ACC112 (cell line): ENCODE data around the gene CD160.

Experiments used
- H2AFZ ChIP-seq: fragments of 200-600 bp; sonication (generic); one replicate; pipeline ENCODE4 v1.6.0; 2017; ENCODE audit warnings: antibody characterized with exemption, low read length; ENCODE audit not compliant: unreplicated experiment
- H3K27ac ChIP-seq: fragments of 200-600 bp; sonication (generic); 2 replicates; pipeline ENCODE4 v1.5.1; 2014; ENCODE audit warnings: low read depth, mild to moderate bottlenecking, antibody characterized with exemption, low read length, moderate library complexity
- H3K27me3 ChIP-seq: fragments of 200-600 bp; sonication (generic); 2 replicates; pipeline ENCODE4 v1.6.1; 2014; ENCODE audit warnings: mild to moderate bottlenecking, antibody characterized with exemption, low read length, moderate library complexity, mixed read lengths; ENCODE audit not compliant: insufficient read depth
- H3K36me3 ChIP-seq: fragments of 200-600 bp; sonication (generic); 2 replicates; pipeline ENCODE4 v1.6.1; 2016; ENCODE audit warnings: mild to moderate bottlenecking, antibody characterized with exemption, low read length, moderate library complexity, mixed read lengths; ENCODE audit not compliant: insufficient read depth
- H3K4me1 ChIP-seq: fragments of 200-600 bp; sonication (generic); one replicate; pipeline ENCODE4 v1.6.1; 2016; ENCODE audit warnings: low read length, mixed read lengths; ENCODE audit not compliant: insufficient read depth, unreplicated experiment, control insufficient read depth
- H3K4me3 ChIP-seq: fragments of 200-600 bp; sonication (generic); 2 replicates; pipeline ENCODE4 v1.5.1; 2014; ENCODE audit warnings: mild to moderate bottlenecking, low read depth, low read length
- H3K79me2 ChIP-seq: fragments of 200-600 bp; sonication (generic); one replicate; pipeline ENCODE4 v1.6.0; 2016; ENCODE audit warnings: low read length; ENCODE audit not compliant: control insufficient read depth, unreplicated experiment, insufficient read depth

The CD160 gene

DNA sequence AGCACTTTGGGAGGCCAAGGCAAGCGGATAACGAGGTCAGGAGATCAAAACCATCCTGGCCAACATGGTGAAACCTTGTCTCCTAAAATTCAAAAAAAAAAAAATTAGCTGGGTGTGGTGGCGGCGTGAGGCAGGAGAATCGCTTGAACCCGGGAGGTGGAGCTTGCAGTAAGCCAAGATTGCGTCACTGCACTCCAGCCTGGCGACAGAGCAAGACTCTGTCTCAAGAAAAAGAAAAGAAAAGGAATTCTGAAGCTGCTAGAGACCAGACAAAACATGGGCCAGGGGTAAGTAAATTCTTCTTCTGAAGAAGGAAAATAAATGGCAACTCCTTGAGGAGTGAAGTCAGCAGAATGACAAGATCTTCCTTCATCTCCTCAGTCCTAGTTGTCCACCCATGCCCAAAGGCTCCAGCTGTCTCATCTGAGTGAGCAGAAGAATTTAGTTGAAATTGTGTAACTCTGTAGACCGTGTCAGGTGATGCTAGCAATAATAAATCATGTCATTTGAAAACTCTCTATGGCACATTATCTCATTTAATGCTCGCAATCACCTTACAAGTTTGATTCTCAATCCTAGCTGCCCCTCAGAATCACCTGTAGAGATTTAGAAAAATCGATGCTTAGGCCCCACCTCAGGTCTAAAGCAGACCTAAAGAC, 26.4 kb upstream of the CD160 start:
- H3K36me3 ChIP-seq = 0 out of 2 replicates have a peak, but pooled peaks cover 2% of the 10 kb centered on the region
- H3K27me3 ChIP-seq = no peaks in the 10 kb centered on the region
- no peak overlapping the region for H3K27ac ChIP-seq
- H3K4me3 ChIP-seq = no peak overlapping the region
- H3K79me2 ChIP-seq = no peaks in the 10 kb centered on the region
- H2AFZ ChIP-seq = no peak overlapping the region
- peaks cover 19% of the 10 kb centered on the region for H3K4me1 ChIP-seq

DNA sequence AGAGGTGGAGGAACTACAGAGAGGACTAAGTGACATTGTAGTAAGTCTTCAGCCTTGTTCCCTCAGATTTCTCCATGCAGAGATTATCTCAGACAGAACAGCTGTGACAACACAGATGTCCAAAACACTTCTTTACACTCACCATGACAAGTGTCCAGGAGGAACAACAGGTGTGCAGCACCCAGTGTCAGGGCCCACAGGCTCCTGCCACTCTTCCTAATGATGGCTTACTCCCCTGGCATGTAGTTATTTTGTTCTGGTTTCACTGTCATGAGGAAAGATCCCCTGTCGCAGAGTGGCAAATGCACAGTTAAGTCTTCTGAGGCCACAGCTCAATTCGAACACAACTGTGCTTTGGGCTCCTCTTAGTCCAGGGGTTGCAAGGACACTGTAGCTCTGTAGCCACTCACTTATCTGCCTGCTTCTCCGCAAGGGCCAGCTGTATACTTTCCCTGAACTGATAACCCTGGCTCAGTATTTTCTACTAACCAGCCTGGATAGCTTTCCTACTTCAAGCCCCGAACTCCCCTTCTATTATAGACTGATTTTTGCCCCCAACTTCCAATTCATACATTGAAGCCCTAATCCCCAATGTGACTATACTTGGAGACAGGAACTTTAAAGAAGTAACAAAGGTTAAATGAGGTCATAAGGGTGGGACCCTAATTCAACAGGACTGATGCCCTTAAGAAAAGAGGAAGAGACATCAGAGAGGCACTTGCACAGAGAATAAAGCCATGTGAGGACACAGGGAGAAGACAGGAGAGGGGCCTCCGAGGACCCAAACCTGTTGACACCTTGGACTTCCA, 23.3 kb upstream of the CD160 start:
- no peak overlapping the region for H2AFZ ChIP-seq
- H3K4me1 ChIP-seq = peaks cover 5% of the 10 kb centered on the region
- H3K79me2 ChIP-seq = no peaks in the 10 kb centered on the region
- no peak overlapping the region for H3K27ac ChIP-seq
- no peaks in the 10 kb centered on the region for H3K36me3 ChIP-seq
- H3K4me3 ChIP-seq = no peak overlapping the region
- no peaks in the 10 kb centered on the region; the same call in 1 of the 2 replicates for H3K27me3 ChIP-seq

DNA sequence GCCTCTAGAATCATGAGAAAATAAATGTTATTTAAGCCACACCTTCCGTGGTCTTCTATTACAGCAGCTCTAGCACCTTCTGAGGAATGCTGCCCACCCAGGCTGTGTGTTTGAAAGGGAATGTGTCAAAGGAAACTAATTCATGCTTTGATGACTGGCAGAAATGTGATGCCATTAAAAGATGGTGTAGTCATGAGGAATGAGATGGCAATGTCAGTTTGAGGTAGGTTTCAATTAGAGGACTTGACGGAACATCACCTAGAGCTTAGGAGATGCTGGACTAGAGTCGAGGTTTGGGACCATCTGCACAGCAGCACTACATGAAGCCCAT, 22.7 kb upstream of the CD160 start:
- H3K27ac ChIP-seq = no peak overlapping the region
- no peaks in the 10 kb centered on the region for H3K36me3 ChIP-seq
- H3K4me1 ChIP-seq = no peaks in the 10 kb centered on the region
- no peaks in the 10 kb centered on the region; the same call in 1 of the 2 replicates for H3K27me3 ChIP-seq
- no peak overlapping the region for H2AFZ ChIP-seq
- H3K79me2 ChIP-seq = no peaks in the 10 kb centered on the region
- no peak overlapping the region for H3K4me3 ChIP-seq

DNA sequence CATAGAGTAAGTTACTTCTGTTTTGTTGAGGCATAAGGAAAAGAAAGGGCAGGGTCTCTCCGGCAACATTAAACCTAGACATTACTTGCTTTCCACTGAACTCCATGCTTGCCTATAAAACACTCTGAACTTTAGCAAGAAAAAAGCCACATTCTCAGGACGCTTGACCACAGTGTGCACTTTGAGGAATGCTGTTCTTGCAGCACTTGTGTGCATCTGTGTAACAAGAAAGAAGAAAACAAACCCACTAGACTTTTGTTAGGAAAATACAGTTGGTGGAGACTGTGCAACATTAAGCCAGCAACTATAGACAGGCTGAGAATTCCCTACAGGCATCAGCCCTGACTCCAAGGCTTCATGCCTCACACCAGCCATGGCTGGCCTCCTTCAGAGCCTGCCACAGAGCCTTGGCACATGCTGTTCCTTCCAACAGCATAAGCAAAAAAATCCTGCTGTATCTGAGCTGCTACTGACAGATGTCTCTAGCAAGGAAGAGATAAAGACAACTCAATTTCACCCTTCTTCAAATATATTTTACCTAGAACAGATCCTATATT, 17.9 kb upstream of the CD160 start:
- Histone ChIP-seq H3K79me2 (no peaks in the 10 kb centered on the region), H3K27me3 (no peaks in the 10 kb centered on the region; the same call in 1 of the 2 replicates), H3K4me1 (peaks cover 8% of the 10 kb centered on the region), H2AFZ (no peak overlapping the region), H3K4me3 (no peak overlapping the region), H3K27ac (no peak overlapping the region), H3K36me3 (no peaks in the 10 kb centered on the region)

DNA sequence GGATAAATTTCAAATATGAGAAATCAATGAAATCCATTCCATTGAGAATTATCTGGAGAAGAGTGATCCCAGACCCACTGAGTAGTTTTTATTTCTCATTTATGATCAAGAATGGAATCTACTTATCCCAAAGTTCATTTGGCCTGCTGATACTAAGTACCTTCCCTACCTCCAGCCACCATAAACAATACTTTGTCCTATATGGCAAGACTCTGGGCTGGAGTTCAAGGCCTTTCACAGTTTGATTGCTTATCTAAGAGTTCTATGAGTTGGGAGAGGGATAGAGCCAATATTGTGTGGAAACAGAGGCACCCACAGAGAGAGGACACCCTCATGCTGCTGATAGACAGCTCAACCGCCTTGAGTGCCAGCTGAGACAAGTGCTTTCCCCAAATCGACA, 17.2 kb upstream of the CD160 start:
- H3K27ac ChIP-seq = no peak overlapping the region
- no peaks in the 10 kb centered on the region for H3K36me3 ChIP-seq
- no peaks in the 10 kb centered on the region; the same call in 1 of the 2 replicates for H3K27me3 ChIP-seq
- H3K4me1 ChIP-seq = peaks cover 15% of the 10 kb centered on the region
- H2AFZ ChIP-seq = no peak overlapping the region
- H3K4me3 ChIP-seq = no peak overlapping the region
- H3K79me2 ChIP-seq = no peaks in the 10 kb centered on the region

DNA sequence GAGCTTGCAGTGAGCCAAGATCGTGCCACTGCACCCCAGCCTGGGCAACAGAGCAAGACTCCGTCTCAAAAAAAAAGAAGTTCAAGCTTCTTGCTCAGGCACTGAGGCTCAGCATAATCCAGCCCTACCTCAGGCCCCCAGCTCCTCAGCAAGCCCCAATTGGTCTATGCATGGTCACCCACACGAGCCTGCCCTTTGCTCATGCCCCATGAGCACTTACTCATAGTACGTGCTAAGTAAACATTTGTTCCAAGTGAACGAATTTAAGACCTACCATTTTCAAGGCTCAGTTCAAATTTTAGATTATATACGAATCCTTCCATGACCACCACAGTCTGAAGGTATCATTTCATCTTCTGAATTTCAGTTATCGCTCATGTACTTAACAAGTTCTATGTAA, 16.5 kb upstream of the CD160 start:
- Histone ChIP-seq H3K27ac (no peak overlapping the region), H3K4me1 (peaks cover 15% of the 10 kb centered on the region), H3K4me3 (no peak overlapping the region), H3K79me2 (no peaks in the 10 kb centered on the region), H3K27me3 (no peaks in the 10 kb centered on the region; the same call in 1 of the 2 replicates), H3K36me3 (no peaks in the 10 kb centered on the region), H2AFZ (no peak overlapping the region)

DNA sequence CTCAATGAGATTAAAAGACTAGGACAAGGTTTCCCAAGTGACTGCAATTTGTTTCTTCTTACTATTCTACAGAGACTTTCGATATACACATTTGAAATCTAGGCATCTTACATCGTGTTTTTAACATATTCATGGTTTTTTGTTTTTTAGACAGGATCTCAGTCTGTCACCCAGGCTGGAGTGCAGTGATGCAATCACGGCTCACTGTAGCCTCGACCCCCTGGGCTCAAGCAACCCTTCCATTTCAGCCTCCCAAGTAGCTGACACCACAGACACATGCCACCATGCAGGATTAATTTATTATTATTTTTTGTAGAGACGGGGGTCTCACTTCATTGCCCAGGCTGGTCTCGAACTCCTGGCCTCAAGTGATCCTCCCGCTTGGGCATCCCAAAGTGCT, 13.7 kb upstream of the CD160 start:
- Histone ChIP-seq H3K27me3 (no peaks in the 10 kb centered on the region), H3K79me2 (no peaks in the 10 kb centered on the region), H3K27ac (no peak overlapping the region), H2AFZ (no peak overlapping the region), H3K4me3 (no peak overlapping the region), H3K4me1 (peaks cover 15% of the 10 kb centered on the region), H3K36me3 (no peaks in the 10 kb centered on the region)

DNA sequence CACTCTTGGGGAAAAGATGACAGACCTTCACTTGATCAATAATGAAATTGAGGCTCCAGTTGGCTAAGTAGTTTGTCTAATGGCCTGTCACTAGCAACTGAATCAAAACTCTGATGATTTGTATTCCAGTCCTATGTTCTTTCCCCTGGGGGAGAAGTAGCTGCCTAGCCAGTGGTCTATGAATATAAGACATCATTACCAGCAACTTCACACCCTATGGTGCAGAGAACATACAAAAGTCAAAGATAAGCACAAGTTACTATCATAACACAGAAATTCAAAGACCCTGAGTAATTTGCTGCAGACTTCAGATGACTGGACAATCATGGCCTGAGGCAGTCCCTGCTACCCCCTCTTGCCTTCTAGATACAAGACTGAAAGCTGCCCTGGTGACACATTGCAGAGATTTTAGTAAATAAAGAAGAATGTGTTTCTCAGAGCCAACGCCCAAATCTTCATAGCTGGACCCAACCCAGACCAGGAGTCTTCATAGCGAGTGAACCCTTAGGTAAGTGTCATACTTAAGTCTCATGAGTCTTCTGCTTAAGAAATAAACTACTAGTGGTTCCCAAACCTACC, 13.1 kb upstream of the CD160 start:
- Histone ChIP-seq H3K79me2 (no peaks in the 10 kb centered on the region), H2AFZ (no peak overlapping the region), H3K4me1 (peaks cover 15% of the 10 kb centered on the region), H3K4me3 (no peak overlapping the region), H3K27ac (no peak overlapping the region), H3K36me3 (no peaks in the 10 kb centered on the region), H3K27me3 (no peaks in the 10 kb centered on the region)

DNA sequence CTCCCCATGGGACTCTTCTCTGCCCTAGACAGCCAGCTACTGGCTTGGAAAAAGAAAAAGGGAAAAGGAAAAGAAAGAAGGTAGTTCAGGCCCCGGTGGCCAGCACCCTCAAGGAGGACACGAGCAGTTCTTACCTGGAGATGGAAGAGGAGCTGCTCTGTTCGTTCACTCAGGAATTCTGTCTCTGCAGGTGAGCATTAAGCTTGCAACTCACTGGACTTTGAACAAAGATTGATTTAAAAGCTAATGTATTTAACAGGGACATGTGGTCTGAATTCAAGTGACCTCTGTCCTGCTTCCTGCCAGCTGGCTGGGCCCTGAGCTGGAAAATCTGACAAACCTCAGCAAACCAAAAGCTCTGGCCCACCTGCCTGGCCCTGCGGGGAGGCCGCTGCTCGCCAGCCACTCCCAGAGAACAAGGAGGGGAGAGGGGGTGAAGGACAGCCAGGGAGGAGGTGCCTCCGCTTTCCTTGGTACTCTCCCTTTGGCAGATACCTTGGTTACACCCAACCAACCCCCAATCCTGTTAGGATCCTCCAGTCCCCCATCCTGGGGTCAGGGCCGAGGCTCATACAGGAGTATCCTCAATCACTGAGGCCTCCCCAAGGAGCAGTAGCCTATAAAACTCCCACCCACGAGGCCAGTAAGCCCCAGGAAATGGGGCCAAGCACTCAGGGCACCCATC, 12.0 kb upstream of the CD160 start, which contains the start of gene PDZK1:
PDZK1 (minus strand) TSS at position 186 of the 685 bp plus-strand sequence. CDS start 19,347 bp downstream, outside the sequence.
- H3K4me1 ChIP-seq = peaks cover 15% of the 10 kb centered on the region
- H3K4me3 ChIP-seq = no peak within 1 kb of the TSS
- H3K36me3 ChIP-seq = no peaks in the 10 kb centered on the region
- no peak within 1 kb of the TSS for H2AFZ ChIP-seq
- no peaks in the 10 kb centered on the region for H3K79me2 ChIP-seq
- no peaks in the 10 kb centered on the region for H3K27me3 ChIP-seq
- no peak within 1 kb of the TSS for H3K27ac ChIP-seq

DNA sequence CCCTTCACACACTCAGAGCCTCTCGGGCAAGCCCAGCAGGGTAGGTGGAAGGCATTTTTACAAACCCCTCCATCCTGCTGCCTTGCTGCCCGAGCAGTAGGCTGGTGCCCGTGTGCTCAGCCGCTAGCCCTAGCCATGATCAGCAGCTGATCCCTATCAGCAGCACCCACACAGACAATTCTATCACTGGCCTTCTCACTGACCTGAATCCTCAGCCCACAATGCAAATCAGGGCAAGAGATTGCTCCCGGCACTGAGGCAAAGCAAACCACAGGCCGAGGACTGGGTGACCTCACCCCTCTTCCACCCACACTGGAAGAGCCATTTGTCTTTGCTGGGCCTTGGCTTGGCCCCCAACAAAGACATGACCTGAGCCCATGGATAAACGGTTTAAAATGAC, 11.2 kb upstream of the CD160 start:
- peaks cover 15% of the 10 kb centered on the region for H3K4me1 ChIP-seq
- no peaks in the 10 kb centered on the region for H3K27me3 ChIP-seq
- H3K79me2 ChIP-seq = no peaks in the 10 kb centered on the region
- no peaks in the 10 kb centered on the region for H3K36me3 ChIP-seq
- no peak overlapping the region for H3K4me3 ChIP-seq
- H2AFZ ChIP-seq = no peak overlapping the region
- H3K27ac ChIP-seq = no peak overlapping the region
